HFF-Myc (cell line): Measurements from ENCODE around the gene RPS6KA3.
A peak's percentile ranks its signal among the peaks of the same experiment; 100 is the strongest.
"Not testable (repeated sequence)": the region's sequence is repeated elsewhere in the genome, so short reads cannot be mapped to it uniquely, and the experiment has no call there.

Experiments used
- DNase-seq: peaks from one replicate; pipeline ENCODE4 v3.0.0-alpha.2; 2011; ENCODE audit warnings: low read depth; ENCODE audit errors: extremely low read depth
- H3K4me3 ChIP-seq: replicated peaks from 2 replicates; pipeline ENCODE4 v1.5.1; 2011; ENCODE audit warnings: low read depth, mild to moderate bottlenecking, control low read depth, low read length
- CTCF ChIP-seq: IDR thresholded peaks from 2 replicates; pipeline ENCODE4 v1.5.1; 2012; ENCODE audit warnings: mild to moderate bottlenecking, low read depth, low read length, control low read depth; ENCODE audit errors: missing control alignments

The RPS6KA3 gene

GRCh38 chrX:20171887-20172286 lies 94.8 kb downstream of the RPS6KA3 start:
- no peak overlapping the region for H3K4me3 ChIP-seq
- DNase-seq, result no peak
- TF ChIP-seq CTCF, result no peak

GRCh38 chrX:20162516-20162915 lies 104.2 kb downstream of the RPS6KA3 start:
- not testable (repeated sequence) for H3K4me3 ChIP-seq, DNase-seq

- DNase-seq, result no peak
- TF ChIP-seq CTCF, result no peak
- H3K4me3 ChIP-seq, result no peak overlapping the region
Measured at GRCh38 chrX:20159797-20160385, 106.8 kb downstream of the RPS6KA3 start.

GRCh38 chrX:20151689-20152088 lies 115.0 kb downstream of the RPS6KA3 start:
- no peak for TF ChIP-seq CTCF
- DNase-seq, result no peak
- no peak overlapping the region for H3K4me3 ChIP-seq

- no peak for TF ChIP-seq CTCF
- no peak overlapping the region for H3K4me3 ChIP-seq
- no peak for DNase-seq
Measured at GRCh38 chrX:20149326-20149725, 117.4 kb downstream of the RPS6KA3 start.

- TF ChIP-seq CTCF, result no peak
- DNase-seq, result no peak
- no peak overlapping the region for H3K4me3 ChIP-seq
Measured at GRCh38 chrX:20147561-20147960, 119.1 kb downstream of the RPS6KA3 start.

GRCh38 chrX:20144491-20144890 lies 122.2 kb downstream of the RPS6KA3 start:
- no peak overlapping the region for H3K4me3 ChIP-seq
- no peak for TF ChIP-seq CTCF
- peak; percentile 76 for DNase-seq

- H3K4me3 ChIP-seq, result no peak overlapping the region
- DNase-seq, result no peak
- no peak for TF ChIP-seq CTCF
Measured at GRCh38 chrX:20143561-20143960, 123.1 kb downstream of the RPS6KA3 start.
